Activated T-cell treated with anti-CD3 and anti-CD28 coated beads, Interleukin-2, amount 50 U/mL, for 4 hours (primary cell): ENCODE results near the gene LRP1. TPM values are rescaled to one million over a fixed set of nuclear protein-coding genes. Genes with fewer than 3 reads are reported as not detected.

Experiments used
- ATAC-seq, 2 donors: fragments of 200-7000 bp; cut with Tn5 transposase; one replicate each; pipeline ENCODE4 v1.10.0; 2021
- DNase-seq: peaks from one replicate; pipeline ENCODE4 v3.0.0-alpha.2; 2020
- H3K27me3 Mint-ChIP-seq: one replicate; pipeline ENCODE4 v1.8.0; 2021; ENCODE audit warnings: low read depth, mixed read lengths
- H3K36me3 Mint-ChIP-seq: one replicate; pipeline ENCODE4 v1.8.0; 2022; ENCODE audit warnings: mixed read lengths; ENCODE audit not compliant: insufficient read depth
- H3K4me1 Mint-ChIP-seq: one replicate; pipeline ENCODE4 v1.8.0; 2021; ENCODE audit warnings: low read depth, mixed read lengths
- H3K4me3 Mint-ChIP-seq: one replicate; pipeline ENCODE4 v1.8.0; 2021; ENCODE audit warnings: mild to moderate bottlenecking, moderate library complexity, mixed read lengths
- H3K9me3 Mint-ChIP-seq: one replicate; pipeline ENCODE4 v1.8.0; 2021; ENCODE audit warnings: mixed read lengths
- total RNA-seq, 3 donors: library from RNA; stranded (reverse); gene quantifications; one replicate each; pipeline ENCODE4 v1.2.1, GENCODE V29; 2021

Gene LRP1
- total RNA-seq, 3 donors from 2014 or later, result 0.98 to 1.1 (median 1.0) TPM

- Mint-ChIP-seq H3K9me3 (no peaks in the 10 kb centered on the region), H3K4me1 (no peaks in the 10 kb centered on the region), H3K27me3 (peaks cover 1% of the 10 kb centered on the region), H3K36me3 (no peaks in the 10 kb centered on the region), H3K4me3 (no peak overlapping the region)
- ATAC-seq, result no peak
- no peak for DNase-seq
Observed at GRCh38 chr12:57183939-57184725, 55.8 kb downstream of the LRP1 start.

GRCh38 chr12:57185403-57185802 lies 57.1 kb downstream of the LRP1 start:
- Mint-ChIP-seq H3K27me3 (peaks cover 1% of the 10 kb centered on the region), H3K4me1 (no peaks in the 10 kb centered on the region), H3K9me3 (no peaks in the 10 kb centered on the region), H3K36me3 (no peaks in the 10 kb centered on the region), H3K4me3 (no peak overlapping the region)
- DNase-seq (no peak), ATAC-seq (no peak)

DNA sequence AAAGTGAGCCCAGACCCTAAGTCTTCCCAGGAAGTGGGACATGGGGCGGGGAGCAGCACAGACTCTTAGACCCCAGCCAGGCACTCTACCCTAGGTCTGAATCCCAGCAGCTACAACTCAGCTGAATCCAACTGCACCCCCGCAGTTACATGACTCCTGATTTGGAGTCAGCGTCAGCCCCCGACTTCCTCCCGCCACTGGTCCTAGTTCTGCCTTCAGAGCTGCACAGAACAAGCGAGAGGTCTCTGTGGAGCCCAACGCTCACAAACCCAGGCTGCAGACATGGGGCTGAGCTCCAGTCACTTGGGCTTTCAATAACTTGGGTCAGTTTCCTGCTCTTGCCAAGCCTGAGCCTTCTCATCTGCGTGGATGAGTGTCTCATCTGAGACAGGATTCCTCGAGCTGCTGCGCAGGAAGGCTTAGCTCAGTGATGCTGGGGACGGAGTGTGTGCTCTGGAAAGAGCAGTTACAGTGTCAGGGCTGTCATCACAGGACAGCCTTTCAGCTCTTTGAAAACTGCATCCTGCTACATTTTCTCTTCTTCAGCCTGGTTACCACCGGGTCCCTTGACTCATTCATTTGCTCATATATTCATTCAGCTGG lies 57.7 kb downstream of the LRP1 start:
- ATAC-seq (no peak), DNase-seq (no peak)
- no peaks in the 10 kb centered on the region for H3K36me3 Mint-ChIP-seq
- H3K4me1 Mint-ChIP-seq, result no peaks in the 10 kb centered on the region
- H3K27me3 Mint-ChIP-seq, result peaks cover 1% of the 10 kb centered on the region
- no peak overlapping the region for H3K4me3 Mint-ChIP-seq
- H3K9me3 Mint-ChIP-seq, result no peaks in the 10 kb centered on the region

DNA sequence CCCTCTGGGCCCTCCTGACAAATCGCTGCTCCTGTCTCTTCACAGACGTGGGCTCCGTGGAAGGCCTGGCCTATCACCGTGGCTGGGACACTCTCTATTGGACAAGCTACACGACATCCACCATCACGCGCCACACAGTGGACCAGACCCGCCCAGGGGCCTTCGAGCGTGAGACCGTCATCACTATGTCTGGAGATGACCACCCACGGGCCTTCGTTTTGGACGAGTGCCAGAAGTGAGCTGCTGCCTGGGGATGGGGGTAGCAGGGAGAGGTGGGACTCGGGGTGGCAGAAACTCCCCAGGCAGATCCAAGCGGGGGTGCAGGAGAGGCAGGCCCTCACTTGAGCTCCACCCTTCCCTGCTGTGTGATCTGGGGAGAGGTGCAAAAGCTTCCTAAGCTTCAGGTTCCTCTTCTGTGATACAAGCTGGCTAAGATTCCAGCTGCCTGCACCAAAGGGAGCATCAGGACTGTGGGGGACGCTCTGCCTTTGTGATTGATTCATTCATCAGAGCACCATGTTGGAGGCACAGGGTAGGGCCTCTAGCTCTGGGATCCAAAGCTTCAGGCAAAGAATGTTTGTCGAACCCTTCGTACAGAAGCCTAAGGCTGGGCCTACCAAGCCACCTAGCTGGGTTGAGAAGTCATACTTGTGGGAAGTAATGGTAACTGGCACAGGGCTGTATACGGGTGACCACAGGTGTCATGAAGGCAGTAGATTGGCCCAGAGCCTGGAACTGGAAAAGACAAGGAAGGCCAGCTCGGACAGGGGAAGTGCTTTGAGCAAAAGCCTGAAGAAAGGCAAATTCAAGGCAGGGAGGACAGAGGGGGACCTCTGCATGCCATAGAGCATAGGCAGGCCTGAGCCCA lies 59.2 kb downstream of the LRP1 start:
- ATAC-seq (no peak), DNase-seq (no peak)
- H3K36me3 Mint-ChIP-seq, result no peaks in the 10 kb centered on the region
- no peaks in the 10 kb centered on the region for H3K4me1 Mint-ChIP-seq
- H3K4me3 Mint-ChIP-seq, result no peak overlapping the region
- peaks cover 1% of the 10 kb centered on the region for H3K27me3 Mint-ChIP-seq
- H3K9me3 Mint-ChIP-seq, result no peaks in the 10 kb centered on the region

- no peaks in the 10 kb centered on the region for H3K27me3 Mint-ChIP-seq
- DNase-seq (no peak), ATAC-seq (no peak)
- no peaks in the 10 kb centered on the region for H3K4me1 Mint-ChIP-seq
- H3K4me3 Mint-ChIP-seq, result no peak overlapping the region
- H3K9me3 Mint-ChIP-seq, result no peaks in the 10 kb centered on the region
- H3K36me3 Mint-ChIP-seq, result no peaks in the 10 kb centered on the region
Observed at GRCh38 chr12:57188090-57188425, 59.8 kb downstream of the LRP1 start.

GRCh38 chr12:57190037-57190436 lies 61.8 kb downstream of the LRP1 start:
- Mint-ChIP-seq H3K4me3 (no peak overlapping the region), H3K36me3 (no peaks in the 10 kb centered on the region), H3K4me1 (no peaks in the 10 kb centered on the region), H3K9me3 (no peaks in the 10 kb centered on the region), H3K27me3 (no peaks in the 10 kb centered on the region)
- ATAC-seq (no peak), DNase-seq (no peak)

- no peak for ATAC-seq
- no peak overlapping the region for H3K4me3 Mint-ChIP-seq
Observed at GRCh38 chr12:57190821-57191220, 62.5 kb downstream of the LRP1 start.

GRCh38 chr12:57191410-57191809 lies 63.1 kb downstream of the LRP1 start:
- no peaks in the 10 kb centered on the region for H3K4me1 Mint-ChIP-seq
- ATAC-seq, result no peak
- no peaks in the 10 kb centered on the region for H3K27me3 Mint-ChIP-seq
- no peaks in the 10 kb centered on the region for H3K9me3 Mint-ChIP-seq
- no peaks in the 10 kb centered on the region for H3K36me3 Mint-ChIP-seq
- no peak for DNase-seq
- H3K4me3 Mint-ChIP-seq, result no peak overlapping the region

More at GRCh38 chr12:57190821-57191220, 62.5 kb downstream of the LRP1 start:
- H3K4me1 Mint-ChIP-seq, result no peaks in the 10 kb centered on the region
- DNase-seq, result no peak
- no peaks in the 10 kb centered on the region for H3K9me3 Mint-ChIP-seq
- H3K36me3 Mint-ChIP-seq, result no peaks in the 10 kb centered on the region
- no peaks in the 10 kb centered on the region for H3K27me3 Mint-ChIP-seq

GRCh38 chr12:57192920-57193319 lies 64.6 kb downstream of the LRP1 start:
- DNase-seq (no peak), ATAC-seq (no peak)
- Mint-ChIP-seq H3K27me3 (no peaks in the 10 kb centered on the region), H3K9me3 (no peaks in the 10 kb centered on the region), H3K36me3 (no peaks in the 10 kb centered on the region), H3K4me1 (no peaks in the 10 kb centered on the region), H3K4me3 (no peak overlapping the region)

DNA sequence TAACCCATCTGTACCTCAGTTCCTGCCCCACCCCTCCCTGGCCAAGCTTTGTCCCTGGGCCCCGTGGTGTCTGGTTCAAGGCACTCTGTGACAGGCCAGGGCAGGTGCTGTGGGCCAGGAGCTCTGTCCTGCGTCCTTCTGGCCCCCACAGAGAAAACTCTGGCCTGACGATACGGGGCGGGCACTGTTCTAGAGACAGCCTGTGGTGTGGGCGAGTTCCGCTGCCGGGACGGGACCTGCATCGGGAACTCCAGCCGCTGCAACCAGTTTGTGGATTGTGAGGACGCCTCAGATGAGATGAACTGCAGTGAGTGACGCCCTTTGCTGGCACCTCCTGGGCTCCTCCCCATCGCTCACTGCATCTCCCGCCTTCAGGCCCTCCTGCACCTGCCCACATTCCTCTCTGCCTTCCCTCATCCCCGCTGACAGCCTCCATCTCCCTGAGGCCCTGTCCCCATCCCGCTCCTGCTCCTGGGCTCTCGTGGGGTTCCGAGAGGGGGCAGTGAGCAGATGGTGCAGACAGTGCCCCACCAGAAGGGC lies 65.5 kb downstream of the LRP1 start:
- Mint-ChIP-seq H3K4me3 (no peak overlapping the region), H3K4me1 (no peaks in the 10 kb centered on the region), H3K27me3 (no peaks in the 10 kb centered on the region), H3K9me3 (no peaks in the 10 kb centered on the region), H3K36me3 (no peaks in the 10 kb centered on the region)
- no peak for ATAC-seq
- no peak for DNase-seq

DNA sequence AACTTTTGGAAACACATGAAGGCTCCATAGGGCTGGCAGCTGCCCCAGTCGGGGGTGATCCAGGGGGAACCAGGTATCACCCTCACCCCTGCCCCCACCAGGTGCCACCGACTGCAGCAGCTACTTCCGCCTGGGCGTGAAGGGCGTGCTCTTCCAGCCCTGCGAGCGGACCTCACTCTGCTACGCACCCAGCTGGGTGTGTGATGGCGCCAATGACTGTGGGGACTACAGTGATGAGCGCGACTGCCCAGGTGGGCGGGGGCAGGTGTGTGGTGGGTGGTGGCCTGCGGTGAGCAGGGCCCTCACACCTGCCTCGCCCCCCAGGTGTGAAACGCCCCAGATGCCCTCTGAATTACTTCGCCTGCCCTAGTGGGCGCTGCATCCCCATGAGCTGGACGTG lies 66.0 kb downstream of the LRP1 start:
- H3K4me1 Mint-ChIP-seq, result no peaks in the 10 kb centered on the region
- H3K9me3 Mint-ChIP-seq, result no peaks in the 10 kb centered on the region
- no peaks in the 10 kb centered on the region for H3K36me3 Mint-ChIP-seq
- ATAC-seq (no peak), DNase-seq (no peak)
- H3K27me3 Mint-ChIP-seq, result no peaks in the 10 kb centered on the region
- H3K4me3 Mint-ChIP-seq, result no peak overlapping the region

GRCh38 chr12:57195186-57195585 lies 66.9 kb downstream of the LRP1 start:
- no peak for ATAC-seq
- no peaks in the 10 kb centered on the region for H3K27me3 Mint-ChIP-seq
- DNase-seq, result no peak
- H3K9me3 Mint-ChIP-seq, result no peaks in the 10 kb centered on the region
- H3K36me3 Mint-ChIP-seq, result no peaks in the 10 kb centered on the region
- H3K4me1 Mint-ChIP-seq, result no peaks in the 10 kb centered on the region
- no peak overlapping the region for H3K4me3 Mint-ChIP-seq

DNA sequence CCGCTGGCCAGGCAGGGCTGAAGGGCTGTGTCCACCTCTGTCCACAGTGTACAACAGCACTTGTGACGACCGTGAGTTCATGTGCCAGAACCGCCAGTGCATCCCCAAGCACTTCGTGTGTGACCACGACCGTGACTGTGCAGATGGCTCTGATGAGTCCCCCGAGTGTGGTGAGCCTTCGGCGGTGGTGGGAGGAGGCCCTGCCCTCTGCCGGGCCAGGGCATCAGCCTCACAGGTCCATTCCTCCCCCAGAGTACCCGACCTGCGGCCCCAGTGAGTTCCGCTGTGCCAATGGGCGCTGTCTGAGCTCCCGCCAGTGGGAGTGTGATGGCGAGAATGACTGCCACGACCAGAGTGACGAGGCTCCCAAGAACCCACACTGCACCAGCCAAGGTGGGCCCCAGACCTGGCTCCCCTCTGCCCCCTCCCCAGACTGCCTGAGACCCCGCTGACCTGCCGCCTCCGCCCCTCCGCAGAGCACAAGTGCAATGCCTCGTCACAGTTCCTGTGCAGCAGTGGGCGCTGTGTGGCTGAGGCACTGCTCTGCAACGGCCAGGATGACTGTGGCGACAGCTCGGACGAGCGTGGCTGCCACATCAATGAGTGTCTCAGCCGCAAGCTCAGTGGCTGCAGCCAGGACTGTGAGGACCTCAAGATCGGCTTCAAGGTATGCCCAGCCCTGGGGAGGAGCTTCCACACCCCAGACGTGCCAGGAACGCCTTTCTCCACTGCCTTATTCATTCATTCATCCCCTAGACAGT lies 67.5 kb downstream of the LRP1 start:
- DNase-seq (no peak), ATAC-seq (no peak)
- Mint-ChIP-seq H3K36me3 (no peaks in the 10 kb centered on the region), H3K27me3 (no peaks in the 10 kb centered on the region), H3K9me3 (no peaks in the 10 kb centered on the region), H3K4me3 (no peak overlapping the region), H3K4me1 (no peaks in the 10 kb centered on the region)

GRCh38 chr12:57196439-57196838 lies 68.2 kb downstream of the LRP1 start:
- H3K4me1 Mint-ChIP-seq, result no peaks in the 10 kb centered on the region
- no peak for DNase-seq
- no peak for ATAC-seq
- H3K4me3 Mint-ChIP-seq, result no peak overlapping the region
- no peaks in the 10 kb centered on the region for H3K9me3 Mint-ChIP-seq
- no peaks in the 10 kb centered on the region for H3K36me3 Mint-ChIP-seq
- H3K27me3 Mint-ChIP-seq, result no peaks in the 10 kb centered on the region
